Measurements from ENCODE around the gene HRG.

Gene HRG

DNA sequence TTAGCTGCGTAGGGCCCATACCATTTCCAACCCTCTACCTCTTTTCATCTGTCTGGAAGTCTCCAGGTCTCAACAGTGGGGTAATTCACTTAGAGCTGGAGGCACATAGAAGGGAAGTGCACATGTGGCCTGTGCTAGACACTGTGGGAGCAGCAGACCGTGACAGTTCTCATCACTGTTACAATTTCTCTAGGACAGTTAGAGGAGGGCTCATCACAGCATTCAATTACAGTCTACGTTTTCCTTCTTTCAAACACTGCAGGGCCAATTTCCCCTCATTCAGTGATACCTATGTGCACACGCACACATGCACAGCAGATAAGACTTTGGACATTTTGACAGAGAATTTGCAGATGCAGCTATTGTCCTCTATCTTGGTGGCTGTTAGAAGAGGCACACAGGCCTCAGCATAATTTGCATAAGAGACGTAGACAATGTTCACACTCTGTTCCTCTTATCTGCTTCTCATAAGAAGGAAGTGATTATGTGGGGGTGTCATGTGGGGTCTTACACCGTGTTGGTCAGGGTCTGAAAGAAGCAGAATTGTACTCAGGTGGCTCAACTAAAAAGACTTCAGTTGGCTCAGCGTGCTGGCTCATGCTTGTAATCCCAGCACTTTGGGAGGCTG is 12.6 kb upstream of the HRG start:
- TF ChIP-seq, protein P1, sequence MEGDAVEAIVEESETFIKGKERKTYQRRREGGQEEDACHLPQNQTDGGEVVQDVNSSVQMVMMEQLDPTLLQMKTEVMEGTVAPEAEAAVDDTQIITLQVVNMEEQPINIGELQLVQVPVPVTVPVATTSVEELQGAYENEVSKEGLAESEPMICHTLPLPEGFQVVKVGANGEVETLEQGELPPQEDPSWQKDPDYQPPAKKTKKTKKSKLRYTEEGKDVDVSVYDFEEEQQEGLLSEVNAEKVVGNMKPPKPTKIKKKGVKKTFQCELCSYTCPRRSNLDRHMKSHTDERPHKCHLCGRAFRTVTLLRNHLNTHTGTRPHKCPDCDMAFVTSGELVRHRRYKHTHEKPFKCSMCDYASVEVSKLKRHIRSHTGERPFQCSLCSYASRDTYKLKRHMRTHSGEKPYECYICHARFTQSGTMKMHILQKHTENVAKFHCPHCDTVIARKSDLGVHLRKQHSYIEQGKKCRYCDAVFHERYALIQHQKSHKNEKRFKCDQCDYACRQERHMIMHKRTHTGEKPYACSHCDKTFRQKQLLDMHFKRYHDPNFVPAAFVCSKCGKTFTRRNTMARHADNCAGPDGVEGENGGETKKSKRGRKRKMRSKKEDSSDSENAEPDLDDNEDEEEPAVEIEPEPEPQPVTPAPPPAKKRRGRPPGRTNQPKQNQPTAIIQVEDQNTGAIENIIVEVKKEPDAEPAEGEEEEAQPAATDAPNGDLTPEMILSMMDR (IDR thresholded peaks at IDR 0.05; ENCODE audit: low read depth, low read length): no peak
- in situ Hi-C loops (cut with HindIII; ENCODE audit: low sequenced_read_pairs): no loop called here
- no peak for DNase-seq (ENCODE audit: low read depth, low spot score)

DNA sequence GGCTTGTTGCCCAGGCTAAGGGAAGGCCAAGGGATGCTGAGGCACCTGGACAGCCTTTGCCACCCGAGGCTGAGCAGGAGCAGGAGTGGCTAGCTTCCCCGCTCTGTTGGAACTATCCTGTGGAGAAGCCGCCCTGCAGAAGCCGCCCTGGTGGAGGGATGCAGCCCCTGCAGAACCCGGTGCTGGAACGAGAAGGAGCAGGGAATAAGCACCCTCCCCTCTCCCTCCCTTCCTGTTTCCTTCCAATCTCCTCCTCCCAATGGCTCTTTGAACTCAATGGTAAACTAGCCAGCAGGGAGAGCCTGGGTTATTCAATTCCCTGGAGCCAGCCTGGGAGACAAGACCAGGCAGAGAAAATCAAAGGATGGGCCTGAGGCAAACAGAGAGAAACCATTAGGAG is 11.8 kb upstream of the HRG start:
- no peak for DNase-seq (ENCODE audit: low read depth, low spot score)
- TF ChIP-seq, protein P1 (IDR thresholded peaks at IDR 0.05; ENCODE audit: low read depth, low read length): peak; percentile 20
- in situ Hi-C loops (cut with HindIII; ENCODE audit: low sequenced_read_pairs): no loop called here
- no peak overlapping the region for H3K4me3 ChIP-seq (ENCODE audit: low read depth, low read length)

More for the DNA sequence above, 12.6 kb upstream of the HRG start:
- no peak overlapping the region for H3K4me3 ChIP-seq (ENCODE audit: low read depth, low read length)

DNA sequence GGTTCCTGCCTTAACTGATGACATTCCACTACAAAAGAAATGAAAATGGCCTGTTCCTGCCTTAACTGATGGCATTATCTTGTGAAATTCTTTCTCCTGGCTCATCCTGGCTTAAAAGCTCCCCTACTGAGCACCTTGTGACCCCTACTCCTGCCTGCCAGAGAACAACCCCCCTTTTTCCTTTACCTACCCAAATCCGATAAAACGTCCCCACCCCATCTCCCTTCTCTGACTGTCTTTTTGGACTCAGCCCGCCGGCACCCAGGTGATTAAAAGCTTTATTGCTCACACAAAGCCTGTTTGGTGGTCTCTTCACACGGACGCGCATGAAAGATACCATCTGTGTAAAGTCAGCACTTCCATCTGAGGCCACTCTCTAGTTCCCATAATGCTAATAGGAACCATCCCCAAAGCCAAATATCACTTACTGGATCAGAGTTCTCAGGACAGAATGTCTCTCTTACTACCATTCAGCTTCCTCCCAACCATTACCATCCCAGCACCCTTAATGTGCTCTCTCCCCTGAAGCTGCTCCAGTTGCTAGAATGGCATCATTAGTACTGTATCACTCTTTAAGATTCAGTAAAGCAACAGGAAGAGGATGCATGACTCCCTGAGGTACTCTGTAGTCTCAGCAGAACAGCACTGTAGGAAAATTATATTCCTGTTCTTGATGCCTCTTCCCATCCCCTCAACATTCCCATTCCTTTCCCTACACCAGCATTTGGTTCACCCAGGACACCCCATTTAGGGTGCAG is 2.3 kb upstream of the HRG start:
- no peak overlapping the region for H3K4me3 ChIP-seq (ENCODE audit: low read depth, low read length)
- DNase-seq (ENCODE audit: low read depth, low spot score): no peak
- in situ Hi-C loops (cut with HindIII; ENCODE audit: low sequenced_read_pairs): no loop called here
- TF ChIP-seq, protein P1 (IDR thresholded peaks at IDR 0.05; ENCODE audit: low read depth, low read length): no peak

DNA sequence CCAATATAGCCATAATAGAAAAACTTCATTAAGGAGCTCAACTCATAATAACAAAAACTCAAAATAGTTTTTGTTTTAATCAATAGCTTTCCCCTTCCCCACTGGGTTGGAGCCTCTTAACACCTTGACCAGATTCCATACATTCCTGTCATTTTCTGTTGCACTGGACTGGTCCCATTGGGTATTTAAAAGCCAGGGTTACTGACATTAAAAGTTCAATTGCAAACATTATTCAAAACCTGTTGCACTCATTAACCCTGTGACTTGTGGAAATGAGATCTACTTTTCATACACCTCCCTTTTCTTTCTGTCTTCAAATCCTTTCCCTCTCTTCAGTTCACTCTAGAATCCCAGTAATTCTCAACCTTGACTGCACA is 1.7 kb upstream of the HRG start:
- no peak for DNase-seq (ENCODE audit: low read depth, low spot score)
- TF ChIP-seq, protein P1 (IDR thresholded peaks at IDR 0.05; ENCODE audit: low read depth, low read length): no peak
- in situ Hi-C loops (cut with HindIII; ENCODE audit: low sequenced_read_pairs): no loop called here

DNA sequence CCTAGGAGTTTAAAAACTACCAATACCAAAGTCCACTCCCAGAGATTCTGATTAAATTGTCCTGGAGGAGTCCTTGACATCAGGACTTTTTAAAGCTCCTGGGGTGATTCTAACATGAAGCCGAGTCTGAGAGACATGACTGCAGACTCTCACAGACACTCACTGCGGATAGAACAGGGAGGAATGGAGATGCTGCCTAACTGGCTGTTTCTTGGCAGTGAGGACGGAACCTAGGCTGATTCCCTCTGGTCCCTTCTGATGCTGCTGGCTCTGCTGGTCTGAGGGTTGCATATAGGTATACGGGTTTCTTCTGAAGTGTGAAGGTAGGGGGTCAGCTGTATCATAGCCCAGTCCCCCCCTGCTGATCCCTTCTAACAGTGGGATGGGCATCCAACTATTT is 1.3 kb upstream of the HRG start:
- DNase-seq (ENCODE audit: low read depth, low spot score): no peak
- TF ChIP-seq, protein P1 (IDR thresholded peaks at IDR 0.05; ENCODE audit: low read depth, low read length): no peak
- in situ Hi-C loops (cut with HindIII; ENCODE audit: low sequenced_read_pairs): no loop called here
- H3K4me3 ChIP-seq (ENCODE audit: low read depth, low read length): no peak overlapping the region

More for the DNA sequence above, 1.7 kb upstream of the HRG start:
- H3K4me3 ChIP-seq (ENCODE audit: low read depth, low read length): no peak overlapping the region

DNA sequence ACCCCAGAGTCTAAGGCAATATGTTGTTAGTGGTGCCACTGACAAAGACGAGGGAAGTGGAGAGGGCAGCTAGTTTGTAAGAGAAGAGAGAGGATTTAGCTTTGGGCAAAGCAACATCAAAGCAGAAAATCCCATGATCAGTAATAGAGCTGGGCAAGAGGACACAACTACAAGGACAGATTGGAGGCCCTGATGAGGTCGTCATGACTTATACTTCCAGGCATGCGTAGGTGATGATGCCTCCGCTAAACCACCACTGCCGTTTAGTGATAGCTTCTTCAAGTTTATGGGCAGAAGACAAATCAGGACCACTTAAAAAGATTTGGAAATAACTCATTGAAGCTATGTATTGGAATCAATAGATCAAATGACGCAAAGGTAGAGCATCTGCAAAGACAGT is 2.6 kb downstream of the HRG start:
- TF ChIP-seq, protein P1 (IDR thresholded peaks at IDR 0.05; ENCODE audit: low read depth, low read length): no peak
- in situ Hi-C loops (cut with HindIII; ENCODE audit: low sequenced_read_pairs): no loop called here
- no peak overlapping the region for H3K4me3 ChIP-seq (ENCODE audit: low read depth, low read length)
- DNase-seq (ENCODE audit: low read depth, low spot score): no peak

All from astrocyte of the spinal cord (primary cell).